ENCODE measurements around the gene EEF1AKMT2.

DNA sequence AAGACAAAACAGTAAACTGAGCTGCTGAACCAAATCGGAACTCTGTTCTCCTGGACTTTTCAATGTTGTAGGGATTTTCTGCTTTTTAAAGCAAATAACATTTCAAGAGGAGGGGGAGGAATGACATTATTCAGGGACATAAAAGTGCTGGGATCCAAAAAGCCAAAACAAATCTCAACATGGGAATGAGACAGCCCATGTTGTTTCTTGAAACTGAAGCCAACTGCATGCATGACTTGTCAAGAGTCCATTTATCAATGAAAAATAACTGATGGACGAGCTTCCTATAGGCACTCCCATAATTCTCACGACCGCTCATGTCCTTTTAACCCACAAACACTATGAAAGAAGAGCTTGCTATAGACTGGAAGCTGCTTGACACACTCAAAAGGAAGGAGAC is 75.3 kb downstream of the EEF1AKMT2 start:
- TF ChIP-seq, protein P1, sequence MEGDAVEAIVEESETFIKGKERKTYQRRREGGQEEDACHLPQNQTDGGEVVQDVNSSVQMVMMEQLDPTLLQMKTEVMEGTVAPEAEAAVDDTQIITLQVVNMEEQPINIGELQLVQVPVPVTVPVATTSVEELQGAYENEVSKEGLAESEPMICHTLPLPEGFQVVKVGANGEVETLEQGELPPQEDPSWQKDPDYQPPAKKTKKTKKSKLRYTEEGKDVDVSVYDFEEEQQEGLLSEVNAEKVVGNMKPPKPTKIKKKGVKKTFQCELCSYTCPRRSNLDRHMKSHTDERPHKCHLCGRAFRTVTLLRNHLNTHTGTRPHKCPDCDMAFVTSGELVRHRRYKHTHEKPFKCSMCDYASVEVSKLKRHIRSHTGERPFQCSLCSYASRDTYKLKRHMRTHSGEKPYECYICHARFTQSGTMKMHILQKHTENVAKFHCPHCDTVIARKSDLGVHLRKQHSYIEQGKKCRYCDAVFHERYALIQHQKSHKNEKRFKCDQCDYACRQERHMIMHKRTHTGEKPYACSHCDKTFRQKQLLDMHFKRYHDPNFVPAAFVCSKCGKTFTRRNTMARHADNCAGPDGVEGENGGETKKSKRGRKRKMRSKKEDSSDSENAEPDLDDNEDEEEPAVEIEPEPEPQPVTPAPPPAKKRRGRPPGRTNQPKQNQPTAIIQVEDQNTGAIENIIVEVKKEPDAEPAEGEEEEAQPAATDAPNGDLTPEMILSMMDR (IDR thresholded peaks at IDR 0.05; ENCODE audit: insufficient read depth, low read length, poor library complexity, severe bottlenecking), result no peak
- TF ChIP-seq EZH2phosphoT487 (conservative IDR thresholded peaks at IDR 0.05; ENCODE audit: low read length), result no peak

Data from SU-DHL-6 (cell line).